ENCODE results near the gene ASRGL1.

Gene ASRGL1

DNA sequence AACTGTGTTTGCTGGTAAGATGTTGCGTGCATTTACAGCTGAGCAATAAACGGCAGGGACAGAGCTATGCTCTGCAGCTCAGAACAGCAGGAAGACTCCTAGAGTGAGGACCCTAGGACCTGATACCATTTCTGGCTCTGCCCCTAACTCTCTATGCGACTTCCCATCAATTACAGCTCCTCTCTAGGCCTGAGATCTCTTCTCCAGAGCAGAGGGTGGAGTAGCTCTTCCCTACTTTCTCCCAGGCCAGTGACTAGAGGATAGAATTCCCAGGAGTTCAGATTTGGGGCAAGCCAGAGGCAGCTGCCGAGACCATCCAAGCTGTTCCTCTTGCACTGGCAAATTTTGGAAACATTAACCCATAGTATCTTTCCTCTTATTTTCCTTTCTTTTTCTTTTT lies 68.8 kb downstream of the ASRGL1 start:
- no peak for DNase-seq (ENCODE audit: extremely low read depth, low read depth)
- TF ChIP-seq, protein P1, sequence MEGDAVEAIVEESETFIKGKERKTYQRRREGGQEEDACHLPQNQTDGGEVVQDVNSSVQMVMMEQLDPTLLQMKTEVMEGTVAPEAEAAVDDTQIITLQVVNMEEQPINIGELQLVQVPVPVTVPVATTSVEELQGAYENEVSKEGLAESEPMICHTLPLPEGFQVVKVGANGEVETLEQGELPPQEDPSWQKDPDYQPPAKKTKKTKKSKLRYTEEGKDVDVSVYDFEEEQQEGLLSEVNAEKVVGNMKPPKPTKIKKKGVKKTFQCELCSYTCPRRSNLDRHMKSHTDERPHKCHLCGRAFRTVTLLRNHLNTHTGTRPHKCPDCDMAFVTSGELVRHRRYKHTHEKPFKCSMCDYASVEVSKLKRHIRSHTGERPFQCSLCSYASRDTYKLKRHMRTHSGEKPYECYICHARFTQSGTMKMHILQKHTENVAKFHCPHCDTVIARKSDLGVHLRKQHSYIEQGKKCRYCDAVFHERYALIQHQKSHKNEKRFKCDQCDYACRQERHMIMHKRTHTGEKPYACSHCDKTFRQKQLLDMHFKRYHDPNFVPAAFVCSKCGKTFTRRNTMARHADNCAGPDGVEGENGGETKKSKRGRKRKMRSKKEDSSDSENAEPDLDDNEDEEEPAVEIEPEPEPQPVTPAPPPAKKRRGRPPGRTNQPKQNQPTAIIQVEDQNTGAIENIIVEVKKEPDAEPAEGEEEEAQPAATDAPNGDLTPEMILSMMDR (IDR thresholded peaks at IDR 0.05; ENCODE audit: low read depth, low read length), result no peak

DNA sequence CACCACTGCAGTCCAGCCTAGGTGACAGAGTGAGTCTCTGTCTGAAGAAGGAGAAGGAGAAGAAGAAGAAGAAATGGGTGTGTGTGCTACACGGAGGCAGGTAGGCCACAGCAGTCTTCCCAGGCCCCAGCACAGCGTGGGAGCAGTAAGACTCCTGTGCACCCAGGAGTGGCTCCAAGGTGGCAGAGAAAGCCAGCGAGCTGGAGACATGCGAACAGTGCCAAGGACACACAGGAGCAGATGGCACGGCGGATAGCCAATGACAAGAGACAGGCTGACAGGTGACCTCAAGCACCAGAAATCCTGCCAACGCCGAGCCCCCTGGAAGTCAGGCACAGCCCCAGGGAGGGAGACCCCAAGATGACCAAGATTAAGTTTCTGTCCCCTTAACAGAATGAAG lies 72.6 kb downstream of the ASRGL1 start:
- TF ChIP-seq, protein P1 (IDR thresholded peaks at IDR 0.05; ENCODE audit: low read depth, low read length), result no peak
- DNase-seq (ENCODE audit: extremely low read depth, low read depth), result no peak

DNA sequence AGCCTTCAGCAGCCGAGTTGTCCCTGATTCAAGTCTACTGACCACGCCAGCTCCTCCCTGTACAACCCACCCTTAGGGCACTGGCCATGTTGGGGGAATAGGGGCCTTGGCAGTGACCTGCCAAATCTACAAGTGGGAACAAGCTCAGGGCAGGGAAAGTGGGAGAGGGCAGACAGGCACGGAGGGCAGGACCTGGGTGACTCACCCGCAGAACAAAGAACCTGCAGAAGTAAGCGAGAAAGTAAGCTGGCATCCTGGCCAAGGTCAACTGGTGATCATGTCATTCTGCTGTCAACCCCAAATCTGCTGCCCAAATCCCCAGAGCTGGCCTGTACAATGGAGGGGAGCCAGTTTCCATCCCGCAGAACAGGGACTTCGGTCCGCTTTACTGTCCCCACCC lies 73.7 kb downstream of the ASRGL1 start:
- no peak for DNase-seq (ENCODE audit: extremely low read depth, low read depth)
- TF ChIP-seq, protein P1 (IDR thresholded peaks at IDR 0.05; ENCODE audit: low read depth, low read length), result no peak

DNA sequence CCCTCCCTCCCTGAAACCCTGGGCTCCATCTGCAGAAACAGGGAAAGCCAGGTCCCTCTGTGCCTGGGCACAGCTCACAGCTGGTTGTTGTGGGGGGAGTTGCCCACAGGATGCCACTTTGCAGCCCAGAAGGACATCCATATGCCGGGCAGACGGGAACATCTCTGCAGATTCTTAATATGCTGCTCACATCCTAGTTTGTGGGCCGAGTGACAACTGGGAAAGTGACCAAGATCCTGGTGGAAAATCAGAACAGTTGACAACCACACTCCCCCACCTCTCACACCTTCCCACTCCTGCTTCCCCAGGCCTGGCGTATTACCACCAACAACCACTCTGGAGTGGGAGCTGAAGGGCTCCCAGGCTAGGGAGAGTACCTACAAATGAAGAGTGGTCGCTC lies 74.3 kb downstream of the ASRGL1 start:
- TF ChIP-seq, protein P1 (IDR thresholded peaks at IDR 0.05; ENCODE audit: low read depth, low read length), result no peak
- no peak for DNase-seq (ENCODE audit: extremely low read depth, low read depth)

DNA sequence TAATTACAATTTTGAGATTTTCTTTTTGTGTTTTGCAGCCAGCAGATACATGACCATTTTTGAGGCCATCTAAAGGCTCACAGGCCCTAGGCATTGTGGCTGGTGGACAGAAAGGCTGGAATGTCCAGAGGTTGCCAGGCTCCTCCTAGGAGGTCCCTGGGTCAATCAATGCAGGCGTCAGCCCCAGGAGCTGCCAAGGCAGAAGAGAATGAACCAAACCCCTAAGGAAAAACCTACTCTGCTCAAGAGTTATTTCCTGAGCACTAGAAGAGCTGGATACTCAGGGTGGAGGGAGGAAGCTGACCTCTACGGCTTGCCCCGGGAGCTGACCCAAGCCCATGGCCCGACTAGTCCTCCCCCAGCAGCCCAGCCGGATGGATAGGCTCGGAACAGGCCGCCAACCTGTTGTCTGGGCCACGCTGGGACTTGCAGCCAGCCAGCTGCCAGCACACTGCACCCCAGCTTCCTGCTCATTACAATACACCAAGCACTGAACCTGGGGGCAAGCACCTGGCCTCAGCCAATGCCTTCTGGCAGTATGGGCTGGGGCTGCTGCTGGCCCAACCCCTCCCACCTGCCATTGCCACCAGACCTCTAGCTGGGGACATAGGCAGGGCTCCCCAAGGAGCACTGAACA lies 75.9 kb downstream of the ASRGL1 start:
- DNase-seq (ENCODE audit: extremely low read depth, low read depth), result no peak
- TF ChIP-seq, protein P1 (IDR thresholded peaks at IDR 0.05; ENCODE audit: low read depth, low read length), result no peak

DNA sequence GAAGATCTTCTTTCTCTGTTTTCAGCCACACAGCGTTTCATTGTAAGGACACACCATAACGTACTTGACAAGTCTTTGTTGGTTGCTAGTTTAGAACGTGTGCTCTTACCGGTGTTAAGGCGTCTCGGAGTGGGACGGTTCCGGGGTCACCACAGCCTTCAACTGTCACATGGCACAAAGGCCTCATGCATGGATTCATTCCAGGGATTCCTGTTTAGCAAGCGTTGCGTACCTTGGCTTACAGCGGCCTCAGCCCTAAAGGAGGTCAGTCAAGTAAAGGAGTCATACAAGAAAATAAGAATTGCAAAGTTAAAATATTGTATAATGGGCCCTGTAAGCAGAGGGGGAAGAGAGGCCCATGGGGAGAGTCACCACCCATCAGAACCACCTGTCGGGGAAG lies 79.3 kb downstream of the ASRGL1 start:
- DNase-seq (ENCODE audit: extremely low read depth, low read depth), result no peak
- TF ChIP-seq, protein P1 (IDR thresholded peaks at IDR 0.05; ENCODE audit: low read depth, low read length), result no peak

DNA sequence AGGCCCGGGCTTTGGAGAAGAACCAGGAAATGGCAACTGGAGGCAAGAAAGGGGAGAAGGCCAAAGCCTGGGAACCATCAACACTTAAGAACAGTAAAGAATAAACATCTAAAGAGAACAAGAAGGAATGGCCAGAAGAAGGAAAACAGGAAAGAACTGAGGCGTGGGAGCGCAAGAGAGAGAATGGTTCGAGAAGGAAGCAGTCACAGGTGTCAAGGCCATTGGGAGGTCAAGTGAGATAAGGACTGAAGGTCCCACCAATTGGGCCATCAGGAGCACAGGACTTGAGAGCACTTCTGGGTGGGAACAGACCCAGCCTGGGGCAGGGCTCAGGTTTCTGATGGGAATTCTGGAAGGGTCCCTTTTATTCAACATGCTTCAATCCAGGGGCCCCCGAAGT lies 80.9 kb downstream of the ASRGL1 start:
- DNase-seq (ENCODE audit: extremely low read depth, low read depth), result no peak
- TF ChIP-seq, protein P1 (IDR thresholded peaks at IDR 0.05; ENCODE audit: low read depth, low read length), result no peak
